Osteocyte (in vitro differentiated cells): ENCODE data around the gene CDK8. TPM values are rescaled to one million over a fixed set of nuclear protein-coding genes. Genes with fewer than 3 reads are reported as not detected.
"Not testable (repeated sequence)": the region's sequence is repeated elsewhere in the genome, so short reads cannot be mapped to it uniquely, and the experiment has no call there.

Source experiments
- DNase-seq: peaks from one replicate; pipeline ENCODE4 v3.0.0; 2021; ENCODE audit warnings: mixed read lengths; ENCODE audit not compliant: unreplicated experiment; ENCODE audit errors: extremely low spot score
- H3K27ac Mint-ChIP-seq: one replicate; pipeline ENCODE4 v1.8.0; 2021; ENCODE audit warnings: mild to moderate bottlenecking, mixed read lengths; ENCODE audit not compliant: unreplicated experiment
- H3K27me3 Mint-ChIP-seq: one replicate; pipeline ENCODE4 v1.8.0; 2021; ENCODE audit warnings: mixed read lengths; ENCODE audit not compliant: unreplicated experiment
- H3K36me3 Mint-ChIP-seq: one replicate; pipeline ENCODE4 v1.8.0; 2021; ENCODE audit warnings: mixed read lengths; ENCODE audit not compliant: unreplicated experiment
- H3K4me1 Mint-ChIP-seq: one replicate; pipeline ENCODE4 v1.8.0; 2021; ENCODE audit warnings: mixed read lengths; ENCODE audit not compliant: unreplicated experiment
- H3K4me3 Mint-ChIP-seq: one replicate; pipeline ENCODE4 v1.8.0; 2021; ENCODE audit warnings: mild to moderate bottlenecking, moderate library complexity, mixed read lengths; ENCODE audit not compliant: unreplicated experiment
- H3K9me3 Mint-ChIP-seq: one replicate; pipeline ENCODE4 v1.8.0; 2021; ENCODE audit warnings: mixed read lengths; ENCODE audit not compliant: unreplicated experiment
- total RNA-seq: library from RNA; stranded (reverse); gene quantifications from 2 replicates; pipeline ENCODE4 v1.2.1, GENCODE V29; 2021
- TF ChIP-seq, protein P1 (sequence below): fragments of 200-600 bp; sonication (generic); IDR thresholded peaks from 2 replicates; pipeline ENCODE4 v1.5.0; 2021; ENCODE audit warnings: antibody characterized with exemption, mild to moderate bottlenecking, moderate library complexity

CDK8 gene
- total RNA-seq, 1 donor from 2014 or later: 12.2 TPM

DNA sequence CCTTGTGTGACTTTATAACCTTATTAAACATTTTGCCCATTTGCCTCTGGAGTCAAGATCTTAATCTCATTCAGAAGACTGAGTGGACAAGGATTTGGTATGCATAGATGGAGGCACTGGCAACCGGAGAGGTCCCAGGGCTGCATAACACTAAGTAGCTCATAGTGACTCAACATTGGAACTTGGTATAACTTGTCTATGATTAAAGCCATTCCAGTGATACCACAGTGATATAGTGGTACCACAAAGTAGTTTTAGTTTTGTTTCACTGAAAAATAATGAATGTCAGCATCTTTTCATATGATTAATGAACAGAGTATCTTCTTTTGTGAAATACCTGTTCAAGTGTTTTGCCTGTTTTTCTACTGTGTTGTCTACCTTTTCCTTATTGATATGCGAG lies 26.4 kb downstream of the CDK8 start:
- H3K27me3 Mint-ChIP-seq: no peaks in the 10 kb centered on the region
- peaks cover 15% of the 10 kb centered on the region for H3K36me3 Mint-ChIP-seq
- peaks cover 21% of the 10 kb centered on the region for H3K4me1 Mint-ChIP-seq
- no peak overlapping the region for H3K27ac Mint-ChIP-seq
- H3K9me3 Mint-ChIP-seq: peaks cover 7% of the 10 kb centered on the region
- no peak for DNase-seq
- TF ChIP-seq, protein P1, sequence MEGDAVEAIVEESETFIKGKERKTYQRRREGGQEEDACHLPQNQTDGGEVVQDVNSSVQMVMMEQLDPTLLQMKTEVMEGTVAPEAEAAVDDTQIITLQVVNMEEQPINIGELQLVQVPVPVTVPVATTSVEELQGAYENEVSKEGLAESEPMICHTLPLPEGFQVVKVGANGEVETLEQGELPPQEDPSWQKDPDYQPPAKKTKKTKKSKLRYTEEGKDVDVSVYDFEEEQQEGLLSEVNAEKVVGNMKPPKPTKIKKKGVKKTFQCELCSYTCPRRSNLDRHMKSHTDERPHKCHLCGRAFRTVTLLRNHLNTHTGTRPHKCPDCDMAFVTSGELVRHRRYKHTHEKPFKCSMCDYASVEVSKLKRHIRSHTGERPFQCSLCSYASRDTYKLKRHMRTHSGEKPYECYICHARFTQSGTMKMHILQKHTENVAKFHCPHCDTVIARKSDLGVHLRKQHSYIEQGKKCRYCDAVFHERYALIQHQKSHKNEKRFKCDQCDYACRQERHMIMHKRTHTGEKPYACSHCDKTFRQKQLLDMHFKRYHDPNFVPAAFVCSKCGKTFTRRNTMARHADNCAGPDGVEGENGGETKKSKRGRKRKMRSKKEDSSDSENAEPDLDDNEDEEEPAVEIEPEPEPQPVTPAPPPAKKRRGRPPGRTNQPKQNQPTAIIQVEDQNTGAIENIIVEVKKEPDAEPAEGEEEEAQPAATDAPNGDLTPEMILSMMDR: no peak
- H3K4me3 Mint-ChIP-seq: no peak overlapping the region

DNA sequence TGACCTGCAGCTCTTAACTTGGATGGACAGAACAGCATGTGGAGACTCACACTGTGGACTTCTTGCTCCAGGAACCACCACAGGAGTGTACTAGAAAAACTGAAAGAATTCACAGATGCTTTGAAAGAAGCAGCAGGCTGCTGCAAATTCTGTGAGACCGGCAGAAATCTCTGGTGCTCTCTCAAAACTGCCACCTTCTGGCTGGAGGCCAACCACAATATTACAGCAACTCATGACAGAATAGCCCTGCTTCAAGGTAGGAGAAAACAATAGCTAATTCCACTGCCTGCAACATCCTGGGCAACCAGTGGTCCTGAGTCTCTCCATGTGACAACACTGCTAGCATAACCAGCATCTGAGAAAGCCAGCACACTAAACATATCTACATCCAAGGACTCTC lies 26.9 kb downstream of the CDK8 start:
- H3K4me3 Mint-ChIP-seq: no peak overlapping the region
- H3K27me3 Mint-ChIP-seq: no peaks in the 10 kb centered on the region
- peaks cover 15% of the 10 kb centered on the region for H3K36me3 Mint-ChIP-seq
- peaks cover 26% of the 10 kb centered on the region for H3K4me1 Mint-ChIP-seq
- DNase-seq: no peak
- TF ChIP-seq, protein P1: no peak
- peaks cover 8% of the 10 kb centered on the region for H3K9me3 Mint-ChIP-seq
- no peak overlapping the region for H3K27ac Mint-ChIP-seq

DNA sequence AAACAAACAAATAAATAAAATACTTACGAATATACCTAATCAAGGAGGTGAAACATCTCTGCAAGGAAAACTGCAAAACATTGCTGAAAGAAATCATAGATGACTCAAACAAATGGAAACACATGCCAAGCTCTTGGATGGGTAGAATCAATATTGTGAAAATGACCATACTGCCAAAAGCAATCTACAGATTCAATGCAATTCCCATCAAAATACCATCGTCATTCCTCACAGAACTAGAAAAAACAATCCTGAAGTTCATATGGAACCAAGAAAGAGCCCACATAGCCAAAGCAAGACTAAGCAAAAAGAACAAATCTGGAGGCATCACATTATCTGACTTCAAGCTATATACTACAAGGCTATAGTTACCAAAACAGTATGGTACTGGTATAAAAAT lies 32.0 kb downstream of the CDK8 start:
- Mint-ChIP-seq H3K36me3 (peaks cover 14% of the 10 kb centered on the region), H3K9me3 (peaks cover 21% of the 10 kb centered on the region), H3K27ac (peak overlapping the region; percentile 55), H3K4me1 (peaks cover 31% of the 10 kb centered on the region)
- H3K4me3 Mint-ChIP-seq, H3K27me3 Mint-ChIP-seq, DNase-seq: not testable (repeated sequence)

DNA sequence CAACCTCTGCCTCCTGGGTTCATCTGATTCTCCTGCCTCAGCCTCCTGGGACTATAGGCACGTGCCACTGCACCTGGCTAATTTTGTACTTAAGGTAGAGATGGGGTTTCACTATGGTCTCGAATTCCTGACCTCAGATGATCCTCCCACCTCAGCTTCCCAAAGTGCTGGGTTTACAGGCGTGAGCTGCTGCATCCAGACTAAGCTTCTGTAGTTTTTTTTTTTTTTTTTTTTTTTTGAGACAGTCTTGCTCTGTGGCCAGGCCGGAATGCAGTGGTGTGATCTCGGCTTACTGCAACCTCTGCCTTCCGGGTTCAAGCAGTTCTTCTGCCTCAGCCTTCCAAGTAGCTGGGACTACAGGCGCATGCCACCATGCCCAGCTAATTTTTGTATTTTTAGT lies 34.9 kb downstream of the CDK8 start:
- Mint-ChIP-seq H3K4me1 (peaks cover 29% of the 10 kb centered on the region), H3K9me3 (peaks cover 14% of the 10 kb centered on the region)
- not testable (repeated sequence) for DNase-seq, H3K4me3 Mint-ChIP-seq, H3K36me3 Mint-ChIP-seq, H3K27ac Mint-ChIP-seq, H3K27me3 Mint-ChIP-seq

DNA sequence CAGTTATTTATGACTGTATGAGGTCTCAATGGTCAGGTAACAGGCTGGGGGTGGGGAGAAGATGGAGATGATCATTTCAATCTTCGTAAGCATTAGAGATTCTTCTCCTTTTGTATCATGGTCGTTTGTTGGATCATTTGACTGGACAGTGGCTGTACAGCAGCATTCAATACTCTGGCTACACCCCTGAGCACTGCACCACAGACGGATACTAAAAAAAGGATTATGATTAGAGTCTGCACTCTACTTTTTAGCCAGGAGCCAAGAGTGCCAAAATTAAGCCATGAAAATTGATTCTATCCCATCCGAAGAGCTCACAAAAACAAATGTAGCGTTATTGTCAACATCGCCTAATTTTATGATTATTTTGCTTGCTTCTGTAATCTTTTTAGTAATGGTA lies 41.9 kb downstream of the CDK8 start:
- no peaks in the 10 kb centered on the region for H3K36me3 Mint-ChIP-seq

DNA sequence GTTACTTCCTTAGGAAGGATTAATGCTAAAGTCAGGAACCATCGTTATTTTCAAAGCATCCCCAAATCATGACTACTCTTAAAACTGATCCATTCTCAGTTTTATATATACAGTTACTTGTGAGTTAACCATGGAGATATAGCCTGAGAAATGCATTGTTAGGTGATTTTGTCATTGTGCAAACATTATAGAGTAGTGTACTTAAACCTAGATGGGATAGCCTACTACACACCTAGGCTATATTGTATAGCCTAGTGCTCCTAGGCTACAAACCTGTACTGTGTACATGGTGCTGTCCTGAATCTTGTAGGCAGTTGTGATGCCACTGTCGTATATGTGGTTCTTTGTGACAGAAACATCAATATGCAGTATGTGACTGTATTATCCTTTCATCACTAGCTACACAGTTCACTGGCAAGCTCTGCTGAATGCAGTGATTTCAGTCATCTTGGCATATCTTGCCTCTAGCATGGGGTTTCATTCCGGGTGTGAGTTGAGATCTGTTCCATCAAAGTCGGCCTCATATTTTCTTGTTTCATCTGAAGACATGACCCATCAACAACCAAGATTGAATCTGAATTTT lies 45.3 kb downstream of the CDK8 start:
- peaks cover 17% of the 10 kb centered on the region for H3K4me1 Mint-ChIP-seq
- no peak overlapping the region for H3K27ac Mint-ChIP-seq
- no peak for DNase-seq
- no peaks in the 10 kb centered on the region for H3K27me3 Mint-ChIP-seq
- TF ChIP-seq, protein P1: no peak
- H3K9me3 Mint-ChIP-seq: no peaks in the 10 kb centered on the region
- H3K4me3 Mint-ChIP-seq: no peak overlapping the region
- peaks cover 2% of the 10 kb centered on the region for H3K36me3 Mint-ChIP-seq

More for the DNA sequence above, 41.9 kb downstream of the CDK8 start:
- Mint-ChIP-seq H3K9me3 (no peaks in the 10 kb centered on the region), H3K4me1 (peaks cover 15% of the 10 kb centered on the region), H3K27me3 (no peaks in the 10 kb centered on the region), H3K4me3 (no peak overlapping the region), H3K27ac (no peak overlapping the region)
- DNase-seq: no peak
- TF ChIP-seq, protein P1: no peak
